Measurements from ENCODE around the gene GATA5. TPM values are rescaled to one million over a fixed set of nuclear protein-coding genes. Genes with fewer than 3 reads are reported as not detected.

Gene GATA5
- polyA plus RNA-seq, 1 of the 3 experiments (the other 2 are of a cell fraction): not detected

DNA sequence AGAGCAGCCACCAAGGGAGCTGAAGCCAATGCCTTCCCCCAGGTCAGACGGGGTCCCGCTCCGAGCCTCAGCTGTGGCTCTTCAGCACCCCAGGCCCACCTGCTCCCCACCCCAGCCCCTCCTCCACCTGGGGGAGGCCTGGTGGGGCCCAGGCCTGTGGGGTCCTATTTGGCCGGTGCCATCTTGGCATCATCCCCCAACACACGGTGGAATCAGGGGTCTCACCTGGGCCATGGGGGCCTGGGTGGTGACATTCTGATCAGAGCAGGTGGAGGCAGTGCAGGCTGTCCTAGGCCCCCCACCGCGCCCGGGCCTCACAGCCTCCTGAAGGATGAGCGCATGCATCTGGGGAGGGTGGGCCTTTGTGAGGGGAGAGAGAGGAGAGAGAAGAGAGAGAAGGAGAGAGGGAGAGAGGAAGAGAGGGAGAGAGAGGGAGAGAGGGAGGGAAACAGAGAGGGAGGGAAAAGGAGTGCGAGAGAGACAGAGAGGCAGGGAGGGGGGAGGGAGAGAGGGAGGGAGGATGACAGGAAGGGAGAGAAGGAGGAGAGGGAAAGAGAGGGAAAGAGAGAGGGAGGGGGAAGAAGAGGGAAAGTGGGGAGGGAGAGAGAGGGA lies 24.5 kb downstream of the GATA5 start:
- Histone ChIP-seq H3K27me3 (ENCODE audit: insufficient read depth) (no peaks in the 10 kb centered on the region), H3K9ac (no peak overlapping the region), H3F3A (replicated peaks; ENCODE audit: insufficient read depth) (no peaks in the 10 kb centered on the region), H2AFZ (ENCODE audit: low read depth) (no peak overlapping the region), H3K36me3 (replicated peaks in 1 of 2; ENCODE audit: control insufficient read depth in 1 of 2, insufficient read depth in 2 of 2, low read length in 1 of 2) (no peaks in the 10 kb centered on the region), H3K9me3 (no peaks in the 10 kb centered on the region), H3K4me3 (ENCODE audit: low read depth in 2 of 2, low read length in 1 of 2) (no peak overlapping the region), H3K79me2 (ENCODE audit: insufficient read depth) (no peaks in the 10 kb centered on the region), H3K27ac (ENCODE audit: low read depth in 2 of 2, low read length in 1 of 2) (no peak overlapping the region), H3K4me1 (ENCODE audit: control insufficient read depth in 1 of 2, insufficient read depth in 2 of 2, low read depth in 1 of 2, low read length in 1 of 2) (peaks cover 0 to 8% of the 10 kb centered on the region in 2 experiments; a peak in 1 of 4 replicates), H3K4me2 (no peak overlapping the region), H4K20me1 (ENCODE audit: insufficient read depth) (no peaks in the 10 kb centered on the region), H3K9me2 (no peaks in the 10 kb centered on the region)
- 66% methylated on average over 9 of the region's 10 CpGs for WGBS (ENCODE audit: low lambda C conversion rate)
- no peak for DNase-seq
- ChIA-PET POLR2A (no interaction called here), CTCF (interaction anchor here (2.1 kb wide), 1 partner anchor 41 kb away, joined by 6 read pairs; no protein-coding TSS in a partner anchor)
- TF ChIP-seq NRF1 (IDR thresholded peaks at IDR 0.05; ENCODE audit: low read depth, low read length) (no peak), GABPA (IDR thresholded peaks at IDR 0.05; ENCODE audit: low read depth) (no peak), MEF2A (IDR thresholded peaks at IDR 0.05; ENCODE audit: borderline replicate concordance, low read depth) (no peak), FOSL2 (IDR thresholded peaks at IDR 0.05; ENCODE audit: borderline replicate concordance, low read depth) (no peak), POLR2AphosphoS5 (IDR thresholded peaks at IDR 0.05; ENCODE audit: low read depth, low read length) (no peak), TEAD4 (IDR thresholded peaks at IDR 0.05; ENCODE audit: borderline replicate concordance, insufficient read depth) (no peak), TCF12 (IDR thresholded peaks at IDR 0.05) (no peak), MXI1 (IDR thresholded peaks at IDR 0.05; ENCODE audit: low read depth, low read length) (no peak), FOXJ3 (CRISPR knock-in tag; IDR thresholded peaks at IDR 0.05) (no peak), RXRA (IDR thresholded peaks at IDR 0.05; ENCODE audit: borderline replicate concordance, low read depth) (no peak), RCOR1 (IDR thresholded peaks at IDR 0.05; ENCODE audit: low read length) (no peak), EZH2phosphoT487 (IDR thresholded peaks at IDR 0.05; ENCODE audit: borderline replicate concordance, low read depth) (no peak), RFX5 (IDR thresholded peaks at IDR 0.05; ENCODE audit: low read length) (no peak)
- TF ChIP-seq, protein P1, sequence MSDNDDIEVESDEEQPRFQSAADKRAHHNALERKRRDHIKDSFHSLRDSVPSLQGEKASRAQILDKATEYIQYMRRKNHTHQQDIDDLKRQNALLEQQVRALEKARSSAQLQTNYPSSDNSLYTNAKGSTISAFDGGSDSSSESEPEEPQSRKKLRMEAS (IDR thresholded peaks at IDR 0.05; ENCODE audit: low read depth): no peak
- TF ChIP-seq, protein P2, sequence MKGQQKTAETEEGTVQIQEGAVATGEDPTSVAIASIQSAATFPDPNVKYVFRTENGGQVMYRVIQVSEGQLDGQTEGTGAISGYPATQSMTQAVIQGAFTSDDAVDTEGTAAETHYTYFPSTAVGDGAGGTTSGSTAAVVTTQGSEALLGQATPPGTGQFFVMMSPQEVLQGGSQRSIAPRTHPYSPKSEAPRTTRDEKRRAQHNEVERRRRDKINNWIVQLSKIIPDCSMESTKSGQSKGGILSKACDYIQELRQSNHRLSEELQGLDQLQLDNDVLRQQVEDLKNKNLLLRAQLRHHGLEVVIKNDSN (IDR thresholded peaks at IDR 0.05; ENCODE audit: borderline replicate concordance, low read depth): no peak
- TF ChIP-seq, protein P3, sequence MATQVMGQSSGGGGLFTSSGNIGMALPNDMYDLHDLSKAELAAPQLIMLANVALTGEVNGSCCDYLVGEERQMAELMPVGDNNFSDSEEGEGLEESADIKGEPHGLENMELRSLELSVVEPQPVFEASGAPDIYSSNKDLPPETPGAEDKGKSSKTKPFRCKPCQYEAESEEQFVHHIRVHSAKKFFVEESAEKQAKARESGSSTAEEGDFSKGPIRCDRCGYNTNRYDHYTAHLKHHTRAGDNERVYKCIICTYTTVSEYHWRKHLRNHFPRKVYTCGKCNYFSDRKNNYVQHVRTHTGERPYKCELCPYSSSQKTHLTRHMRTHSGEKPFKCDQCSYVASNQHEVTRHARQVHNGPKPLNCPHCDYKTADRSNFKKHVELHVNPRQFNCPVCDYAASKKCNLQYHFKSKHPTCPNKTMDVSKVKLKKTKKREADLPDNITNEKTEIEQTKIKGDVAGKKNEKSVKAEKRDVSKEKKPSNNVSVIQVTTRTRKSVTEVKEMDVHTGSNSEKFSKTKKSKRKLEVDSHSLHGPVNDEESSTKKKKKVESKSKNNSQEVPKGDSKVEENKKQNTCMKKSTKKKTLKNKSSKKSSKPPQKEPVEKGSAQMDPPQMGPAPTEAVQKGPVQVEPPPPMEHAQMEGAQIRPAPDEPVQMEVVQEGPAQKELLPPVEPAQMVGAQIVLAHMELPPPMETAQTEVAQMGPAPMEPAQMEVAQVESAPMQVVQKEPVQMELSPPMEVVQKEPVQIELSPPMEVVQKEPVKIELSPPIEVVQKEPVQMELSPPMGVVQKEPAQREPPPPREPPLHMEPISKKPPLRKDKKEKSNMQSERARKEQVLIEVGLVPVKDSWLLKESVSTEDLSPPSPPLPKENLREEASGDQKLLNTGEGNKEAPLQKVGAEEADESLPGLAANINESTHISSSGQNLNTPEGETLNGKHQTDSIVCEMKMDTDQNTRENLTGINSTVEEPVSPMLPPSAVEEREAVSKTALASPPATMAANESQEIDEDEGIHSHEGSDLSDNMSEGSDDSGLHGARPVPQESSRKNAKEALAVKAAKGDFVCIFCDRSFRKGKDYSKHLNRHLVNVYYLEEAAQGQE (IDR thresholded peaks at IDR 0.05; ENCODE audit: low read depth, low read length): no peak
